ENCODE results near the gene BZW2.

BZW2 gene

DNA sequence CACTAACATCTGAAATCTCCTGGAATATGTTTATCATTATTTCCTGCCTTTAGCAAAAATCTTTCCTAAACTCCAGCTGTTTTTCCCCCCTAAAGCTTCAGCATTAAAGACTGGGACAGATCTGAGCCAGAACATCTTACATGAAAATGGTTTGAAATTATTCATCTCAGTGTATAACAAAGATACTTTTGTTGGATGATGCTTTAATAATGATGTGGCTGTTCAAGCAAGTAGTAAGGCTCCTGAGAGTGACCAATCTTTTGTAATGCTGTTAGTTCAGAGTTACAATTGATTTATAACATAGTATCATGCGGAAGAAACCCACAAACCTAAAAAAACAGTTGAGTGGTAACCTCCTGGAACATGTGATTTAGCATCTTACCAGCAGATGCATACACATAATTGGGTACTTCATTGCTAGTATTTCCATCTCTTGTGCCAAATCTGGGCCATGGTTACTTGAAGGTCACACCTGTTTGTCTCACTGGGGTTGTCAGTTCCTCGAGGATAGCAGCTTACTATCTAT lies 1.5 kb downstream of the BZW2 start:
- Histone ChIP-seq H3K4me3 (ENCODE audit: low read depth, low read length) (peak overlapping the region; percentile 96), H3K27ac (no peak overlapping the region), H3K27me3 (replicated peaks) (no peaks in the 10 kb centered on the region), H3K36me3 (replicated peaks) (no peaks in the 10 kb centered on the region)
- DNase-seq: no peak
- in situ Hi-C loops (cut with HindIII; ENCODE audit: low pct_ligation_motif_present, low sequenced_read_pairs): no loop called here
- TF ChIP-seq, protein P1, sequence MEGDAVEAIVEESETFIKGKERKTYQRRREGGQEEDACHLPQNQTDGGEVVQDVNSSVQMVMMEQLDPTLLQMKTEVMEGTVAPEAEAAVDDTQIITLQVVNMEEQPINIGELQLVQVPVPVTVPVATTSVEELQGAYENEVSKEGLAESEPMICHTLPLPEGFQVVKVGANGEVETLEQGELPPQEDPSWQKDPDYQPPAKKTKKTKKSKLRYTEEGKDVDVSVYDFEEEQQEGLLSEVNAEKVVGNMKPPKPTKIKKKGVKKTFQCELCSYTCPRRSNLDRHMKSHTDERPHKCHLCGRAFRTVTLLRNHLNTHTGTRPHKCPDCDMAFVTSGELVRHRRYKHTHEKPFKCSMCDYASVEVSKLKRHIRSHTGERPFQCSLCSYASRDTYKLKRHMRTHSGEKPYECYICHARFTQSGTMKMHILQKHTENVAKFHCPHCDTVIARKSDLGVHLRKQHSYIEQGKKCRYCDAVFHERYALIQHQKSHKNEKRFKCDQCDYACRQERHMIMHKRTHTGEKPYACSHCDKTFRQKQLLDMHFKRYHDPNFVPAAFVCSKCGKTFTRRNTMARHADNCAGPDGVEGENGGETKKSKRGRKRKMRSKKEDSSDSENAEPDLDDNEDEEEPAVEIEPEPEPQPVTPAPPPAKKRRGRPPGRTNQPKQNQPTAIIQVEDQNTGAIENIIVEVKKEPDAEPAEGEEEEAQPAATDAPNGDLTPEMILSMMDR (IDR thresholded peaks at IDR 0.05; ENCODE audit: low read depth, low read length, missing control alignments): no peak

DNA sequence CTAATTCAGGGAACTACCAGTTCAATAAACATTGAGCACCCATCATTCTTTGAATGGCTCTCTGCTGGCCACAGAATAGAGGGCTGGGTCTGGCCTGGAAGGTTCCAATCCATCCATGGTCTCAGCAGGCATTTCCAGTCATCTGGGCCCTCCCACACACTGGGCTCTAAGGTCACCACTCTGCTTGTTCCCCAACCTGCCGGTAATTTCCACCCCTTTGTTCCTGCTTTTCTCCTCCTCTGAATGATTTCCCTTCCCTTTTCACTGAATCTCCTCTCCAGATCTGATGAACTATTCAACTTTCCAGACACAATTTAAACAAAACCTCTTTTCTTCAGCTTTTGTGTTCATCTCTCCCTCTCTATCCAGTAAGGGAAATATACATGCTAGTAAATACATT lies 2.6 kb downstream of the BZW2 start:
- H3K4me3 ChIP-seq (ENCODE audit: low read depth, low read length): no peak overlapping the region
- H3K36me3 ChIP-seq (replicated peaks): no peaks in the 10 kb centered on the region
- TF ChIP-seq, protein P1 (IDR thresholded peaks at IDR 0.05; ENCODE audit: low read depth, low read length, missing control alignments): no peak
- H3K27me3 ChIP-seq (replicated peaks): no peaks in the 10 kb centered on the region
- no peak for DNase-seq
- in situ Hi-C loops (cut with HindIII; ENCODE audit: low pct_ligation_motif_present, low sequenced_read_pairs): no loop called here
- H3K27ac ChIP-seq: no peak overlapping the region

DNA sequence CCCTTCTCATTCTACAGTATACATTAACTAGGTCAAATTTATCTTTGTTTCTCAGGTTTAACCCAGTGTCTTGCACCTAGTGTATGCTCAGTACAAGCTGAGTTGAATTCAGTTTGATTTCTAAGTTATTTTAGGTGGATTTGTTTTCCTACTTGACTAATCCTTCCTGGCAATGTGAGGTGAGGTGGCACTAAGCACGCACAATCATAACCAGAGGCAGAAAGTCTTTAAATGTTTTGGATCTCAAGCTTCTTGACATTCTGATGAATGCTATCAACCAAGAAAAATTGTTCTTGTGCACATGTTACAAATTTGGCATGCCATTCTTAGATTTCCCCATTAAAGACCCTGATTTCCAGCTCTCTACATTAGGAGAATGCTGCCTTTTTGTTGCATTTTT lies 3.2 kb downstream of the BZW2 start:
- in situ Hi-C loops (cut with HindIII; ENCODE audit: low pct_ligation_motif_present, low sequenced_read_pairs): no loop called here
- H3K27ac ChIP-seq: no peak overlapping the region
- DNase-seq: no peak
- H3K36me3 ChIP-seq (replicated peaks): no peaks in the 10 kb centered on the region
- H3K27me3 ChIP-seq (replicated peaks): no peaks in the 10 kb centered on the region
- TF ChIP-seq, protein P1 (IDR thresholded peaks at IDR 0.05; ENCODE audit: low read depth, low read length, missing control alignments): no peak
- H3K4me3 ChIP-seq (ENCODE audit: low read depth, low read length): no peak overlapping the region

DNA sequence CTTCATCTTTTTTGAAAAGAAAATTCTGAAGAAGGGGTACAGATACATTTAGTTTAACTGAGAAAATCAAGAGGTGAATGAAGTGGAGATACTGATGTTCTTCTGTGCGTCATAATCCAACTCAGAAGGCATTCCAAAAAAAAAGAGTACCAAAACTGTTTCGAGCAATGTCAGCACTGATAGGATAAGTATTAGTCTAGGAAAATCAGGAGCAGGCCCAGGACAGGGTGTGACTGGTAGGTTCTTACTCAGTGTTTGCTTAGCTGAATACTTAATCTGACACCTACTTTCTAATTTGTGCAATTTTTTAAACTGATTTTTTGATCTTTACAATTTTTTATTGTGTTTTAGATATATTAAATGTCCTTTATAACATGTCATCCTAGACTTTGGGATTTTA lies 4.3 kb downstream of the BZW2 start:
- TF ChIP-seq, protein P1 (IDR thresholded peaks at IDR 0.05; ENCODE audit: low read depth, low read length, missing control alignments): no peak
- in situ Hi-C loops (cut with HindIII; ENCODE audit: low pct_ligation_motif_present, low sequenced_read_pairs): no loop called here
- no peak for DNase-seq
- Histone ChIP-seq H3K27ac (no peak overlapping the region), H3K27me3 (replicated peaks) (no peaks in the 10 kb centered on the region), H3K36me3 (replicated peaks) (no peaks in the 10 kb centered on the region), H3K4me3 (ENCODE audit: low read depth, low read length) (no peak overlapping the region)

DNA sequence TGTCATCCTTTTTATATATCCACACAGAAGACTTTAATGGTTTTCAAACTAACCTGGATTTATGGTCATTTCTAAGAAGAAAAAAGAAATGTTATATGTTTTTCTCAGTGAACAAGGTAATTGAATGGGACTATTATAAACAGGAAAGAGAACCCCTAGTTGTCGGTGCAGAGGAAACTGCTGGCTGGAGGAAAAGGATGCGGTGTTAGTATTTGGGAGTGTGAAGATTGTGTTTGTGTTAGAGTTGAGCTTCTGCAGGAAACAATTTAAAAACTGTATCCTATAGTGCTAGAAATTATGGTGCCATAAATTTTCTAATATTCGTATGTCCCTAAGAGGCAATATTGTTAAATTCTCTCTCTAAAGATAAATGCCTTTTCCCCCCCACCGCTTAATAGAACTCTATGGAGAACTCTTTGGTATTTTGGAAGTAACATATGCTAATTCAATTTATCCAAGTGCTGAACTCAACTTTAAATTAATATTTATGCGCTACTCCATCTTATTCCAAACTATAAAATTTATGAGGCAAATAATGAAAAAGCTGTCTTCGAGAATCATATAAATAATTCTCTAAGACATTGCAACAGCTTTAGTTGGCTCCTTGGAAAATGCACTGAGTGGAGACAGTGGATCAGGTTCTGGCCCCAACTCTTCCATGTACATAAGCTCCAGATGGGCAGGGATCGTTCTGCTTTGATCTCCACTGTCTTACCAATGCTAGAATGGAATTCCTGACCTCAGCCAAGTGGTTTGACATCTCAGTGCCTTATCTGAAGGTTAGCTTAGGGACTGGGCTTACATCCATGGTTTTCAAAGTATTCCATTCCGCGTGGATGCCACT lies 5.6 kb downstream of the BZW2 start:
- Histone ChIP-seq H3K36me3 (replicated peaks) (no peaks in the 10 kb centered on the region), H3K27me3 (replicated peaks) (no peaks in the 10 kb centered on the region), H3K27ac (no peak overlapping the region), H3K4me3 (ENCODE audit: low read depth, low read length) (no peak overlapping the region)
- TF ChIP-seq, protein P1 (IDR thresholded peaks at IDR 0.05; ENCODE audit: low read depth, low read length, missing control alignments): no peak
- no peak for DNase-seq
- in situ Hi-C loops (cut with HindIII; ENCODE audit: low pct_ligation_motif_present, low sequenced_read_pairs): no loop called here
